DND-41 (cell line): ENCODE results near the gene RAD51B.

Experiments
- CTCF ChIP-seq: IDR thresholded peaks from 2 replicates; pipeline ENCODE4 v1.5.1; 2012; ENCODE audit warnings: borderline replicate concordance, low read length, moderate library complexity, mild to moderate bottlenecking; ENCODE audit not compliant: poor library complexity, severe bottlenecking; ENCODE audit errors: extremely low read depth
- EZH2 ChIP-seq: IDR thresholded peaks from 3 replicates; pipeline ENCODE4 v1.6.1; 2012; ENCODE audit warnings: borderline replicate concordance, low read depth, mild to moderate bottlenecking, moderate library complexity, low read length, inconsistent platforms; ENCODE audit not compliant: severe bottlenecking

- TF ChIP-seq CTCF = no peak
- TF ChIP-seq EZH2 = no peak
These were observed 891.2 kb downstream of the RAD51B start for GRCh38 chr14:68710776-68711175.
